ENCODE data around the gene ZP3.
"Not testable (repeated sequence)": the region's sequence is repeated elsewhere in the genome, so short reads cannot be mapped to it uniquely, and the experiment has no call there.

The ZP3 gene

DNA sequence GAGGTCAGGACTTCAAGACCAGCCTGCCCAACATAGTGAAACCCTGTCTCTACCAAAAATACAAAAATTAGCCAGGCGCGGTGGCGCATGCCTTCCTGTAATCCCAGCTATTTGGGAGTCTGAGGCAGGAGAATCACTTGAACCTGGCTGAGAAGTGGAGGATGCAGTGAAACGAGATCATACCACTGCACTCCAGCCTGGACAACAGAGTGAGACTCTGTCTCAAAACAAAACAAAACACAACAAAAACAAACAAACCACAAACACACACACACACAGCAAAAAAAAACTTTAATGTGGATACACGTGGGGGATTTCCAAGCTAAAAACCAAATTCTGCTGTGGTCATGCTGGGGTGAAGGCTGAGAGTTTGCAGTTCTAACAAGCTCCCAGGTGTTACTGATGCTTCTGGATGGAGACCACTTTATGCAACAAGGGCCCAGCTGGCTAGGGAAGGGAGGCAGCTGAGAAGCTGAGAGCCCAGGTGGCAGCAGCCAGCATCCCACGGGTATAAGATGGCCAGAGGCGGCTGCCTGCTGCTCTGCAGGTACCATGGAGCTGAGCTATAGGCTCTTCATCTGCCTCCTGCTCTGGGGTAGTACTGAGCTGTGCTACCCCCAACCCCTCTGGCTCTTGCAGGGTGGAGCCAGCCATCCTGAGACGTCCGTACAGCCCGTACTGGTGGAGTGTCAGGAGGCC is at the start of gene ZP3:
Gene ZP3, plus strand, starts transcription at position 538 of the 699 bp plus-strand sequence. Its CDS starts 15 bp downstream, at position 553.
- Mint-ChIP-seq H3K4me3 (no peak within 1 kb of the TSS), H3K27ac (no peak within 1 kb of the TSS), H3K4me1 (no peaks in the 10 kb centered on the region), H3K36me3 (no peaks in the 10 kb centered on the region), H3K9me3 (no peaks in the 10 kb centered on the region), H3K27me3 (no peaks in the 10 kb centered on the region)

DNA sequence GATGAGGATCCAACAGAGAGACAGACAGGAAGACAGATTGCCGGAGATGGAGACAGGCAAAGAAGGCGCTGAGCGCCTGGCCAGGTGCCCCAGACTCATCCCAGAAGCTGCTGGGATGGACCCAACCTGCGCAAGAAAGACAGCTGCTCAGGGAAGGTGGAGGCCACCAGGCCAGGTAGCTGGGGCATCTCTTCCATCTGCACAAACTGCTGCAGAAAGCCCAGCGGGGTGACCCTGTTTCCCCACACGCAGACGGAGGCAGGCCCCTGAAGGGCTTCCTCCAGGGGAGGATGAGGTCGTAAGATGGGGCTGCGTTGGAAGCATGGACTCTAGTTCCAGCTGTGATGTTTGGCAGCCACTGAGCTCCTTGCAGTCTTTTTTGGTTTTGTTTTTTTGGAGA is 49.5 kb upstream of the ZP3 start:
- Mint-ChIP-seq H3K36me3 (no peaks in the 10 kb centered on the region), H3K27ac (no peak overlapping the region), H3K4me3 (peak overlapping the region; percentile 9), H3K27me3 (no peaks in the 10 kb centered on the region), H3K4me1 (peaks cover 2% of the 10 kb centered on the region), H3K9me3 (no peaks in the 10 kb centered on the region)

DNA sequence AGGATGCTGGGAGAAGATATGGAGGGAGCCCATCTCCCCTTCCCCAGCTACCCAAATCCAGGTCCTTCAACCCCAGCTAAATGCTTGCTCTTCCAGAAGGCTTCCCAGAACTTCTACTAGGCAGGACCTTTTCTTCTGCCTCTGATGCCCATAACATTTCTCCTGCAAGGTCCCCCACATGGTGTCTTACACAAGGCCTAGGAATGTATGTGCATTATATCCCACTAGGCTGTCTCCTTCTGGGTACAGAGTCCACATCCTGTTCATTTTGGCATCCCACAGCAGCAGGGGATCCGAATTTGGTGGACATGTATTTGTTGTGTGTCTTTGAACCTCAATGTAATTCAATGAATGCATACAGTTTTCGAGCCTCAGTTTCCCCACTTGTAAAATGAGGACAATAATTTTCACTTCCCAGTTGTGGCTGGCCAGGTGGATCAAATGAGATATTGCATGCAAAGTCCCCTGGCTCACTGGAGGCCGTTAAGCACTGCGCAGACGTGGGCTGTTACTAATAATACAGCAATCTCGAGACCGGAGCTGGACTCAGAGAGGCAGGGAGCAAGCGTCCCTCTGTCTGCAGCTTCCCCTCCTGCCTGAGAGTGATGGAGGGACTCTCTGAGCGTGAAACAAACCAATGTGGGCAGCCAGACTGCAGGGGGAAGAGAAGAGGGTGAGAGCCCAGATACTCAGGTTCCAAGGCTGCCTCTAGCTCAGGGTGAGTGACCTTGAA is 47.4 kb upstream of the ZP3 start:
- H3K36me3 Mint-ChIP-seq = no peaks in the 10 kb centered on the region
- no peak overlapping the region for H3K4me3 Mint-ChIP-seq
- no peaks in the 10 kb centered on the region for H3K27me3 Mint-ChIP-seq
- peaks cover 6% of the 10 kb centered on the region for H3K4me1 Mint-ChIP-seq
- no peak overlapping the region for H3K27ac Mint-ChIP-seq
- H3K9me3 Mint-ChIP-seq = no peaks in the 10 kb centered on the region

DNA sequence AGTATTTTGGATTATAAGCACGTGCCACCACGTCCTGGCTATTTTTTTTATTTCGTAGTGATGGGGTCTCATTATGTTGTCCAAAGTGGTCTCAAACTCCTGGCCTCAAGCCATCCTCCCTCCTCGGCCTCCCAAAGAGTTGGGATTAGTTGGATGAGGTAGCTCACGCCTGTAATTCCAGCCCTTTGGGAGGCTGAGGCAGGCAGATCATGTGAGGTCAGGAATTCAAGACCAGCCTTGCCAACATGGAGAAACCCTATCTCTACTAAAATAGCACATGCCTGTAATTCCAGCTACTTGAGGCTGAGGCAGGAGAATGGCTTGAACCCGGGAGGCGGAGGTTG is 44.2 kb upstream of the ZP3 start:
- Mint-ChIP-seq H3K4me1 (peaks cover 6% of the 10 kb centered on the region), H3K27ac (no peak overlapping the region), H3K27me3 (no peaks in the 10 kb centered on the region), H3K4me3 (peak overlapping the region; percentile 75), H3K9me3 (no peaks in the 10 kb centered on the region), H3K36me3 (no peaks in the 10 kb centered on the region)

DNA sequence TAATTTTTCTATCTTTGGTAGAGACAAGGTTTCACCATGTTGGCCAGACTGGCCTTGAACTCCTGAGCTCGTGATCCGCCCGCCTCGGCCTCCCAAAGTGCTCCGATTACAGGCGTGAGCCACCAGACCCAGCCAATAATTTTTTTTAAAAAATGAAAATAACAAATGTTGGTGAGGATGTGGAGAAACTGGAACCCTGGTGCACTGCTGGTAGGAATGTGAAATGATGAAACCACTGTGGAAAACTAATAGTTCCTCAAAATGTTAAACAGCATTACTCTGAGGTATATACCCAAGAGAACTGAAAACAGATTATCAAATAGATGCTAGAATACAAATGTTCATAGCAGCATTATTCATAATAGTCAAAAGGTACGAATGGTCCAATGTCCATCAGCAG is 42.9 kb upstream of the ZP3 start:
- Mint-ChIP-seq H3K36me3 (no peaks in the 10 kb centered on the region), H3K9me3 (no peaks in the 10 kb centered on the region), H3K4me1 (peaks cover 6% of the 10 kb centered on the region), H3K27me3 (no peaks in the 10 kb centered on the region), H3K27ac (no peak overlapping the region), H3K4me3 (no peak overlapping the region)

DNA sequence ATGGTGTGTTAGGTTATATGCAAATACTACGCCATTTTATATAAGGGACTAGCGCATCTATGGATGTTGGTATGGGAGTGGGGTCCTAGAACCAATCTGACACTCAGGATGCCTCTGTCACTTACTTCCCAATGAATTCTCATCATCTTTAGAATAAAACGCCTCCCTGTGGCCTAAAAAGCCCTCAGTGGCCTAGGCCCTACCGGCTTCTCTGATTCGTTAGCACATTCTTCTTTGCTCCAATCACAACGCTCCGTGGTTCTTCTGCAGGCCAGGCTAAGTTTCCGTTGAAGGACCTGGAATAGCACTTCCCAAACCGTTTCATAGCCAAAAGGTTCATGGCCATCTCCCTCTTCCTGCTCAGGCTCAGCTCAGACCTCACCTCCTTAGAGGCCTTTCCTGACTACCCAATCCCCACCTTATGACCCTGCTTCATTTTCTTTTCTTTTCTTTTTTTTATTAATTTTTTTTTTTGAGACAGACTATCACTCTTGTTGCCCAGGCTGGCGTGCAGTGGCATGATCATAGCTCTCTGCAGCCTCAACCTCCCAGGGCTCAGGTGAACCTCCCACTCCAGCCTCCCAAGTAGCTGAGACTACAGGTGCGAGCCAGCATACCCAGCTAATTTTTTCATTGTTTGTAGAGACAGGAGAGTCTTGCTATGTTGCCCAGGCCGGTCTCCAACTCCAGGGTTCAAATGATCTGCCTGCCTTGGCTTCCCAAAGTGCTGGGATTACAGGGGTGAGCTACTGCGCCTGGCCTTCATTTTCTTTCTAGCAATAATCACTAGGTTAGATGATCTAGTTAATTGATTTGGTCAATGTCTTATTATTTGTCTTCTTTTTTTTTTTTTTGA is 41.4 kb upstream of the ZP3 start:
- peak overlapping the region; percentile 81 for H3K27ac Mint-ChIP-seq
- H3K4me3 Mint-ChIP-seq = no peak overlapping the region
- H3K36me3 Mint-ChIP-seq = no peaks in the 10 kb centered on the region
- peaks cover 6% of the 10 kb centered on the region for H3K4me1 Mint-ChIP-seq
- H3K27me3 Mint-ChIP-seq = no peaks in the 10 kb centered on the region
- no peaks in the 10 kb centered on the region for H3K9me3 Mint-ChIP-seq

DNA sequence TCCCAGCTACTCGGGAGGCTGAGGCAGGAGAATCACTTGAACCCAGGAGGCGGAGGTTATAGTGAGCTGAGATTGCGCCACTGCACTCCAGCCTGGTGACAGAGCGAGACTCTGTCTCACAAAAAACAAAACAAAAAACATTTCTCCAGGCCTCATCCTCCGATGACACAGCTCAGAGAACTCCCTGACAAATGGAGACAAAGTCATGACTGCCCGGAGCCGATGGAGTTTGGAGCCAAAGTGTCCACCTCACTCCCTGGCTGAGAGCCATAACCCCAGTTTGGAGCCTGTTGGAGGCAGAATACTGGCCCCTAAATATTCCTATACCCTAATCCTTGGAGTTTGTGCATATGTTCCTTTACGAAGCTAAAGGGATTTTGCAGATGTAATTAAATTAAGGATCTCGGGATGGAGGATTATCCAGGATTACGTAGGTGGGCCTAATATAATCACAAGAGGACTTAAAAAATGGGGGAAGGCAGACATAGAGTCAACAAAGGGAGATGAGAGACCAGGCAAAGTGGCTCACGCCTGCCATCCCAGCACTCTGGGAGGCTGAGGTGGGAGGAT is 38.0 kb upstream of the ZP3 start:
- H3K27me3 Mint-ChIP-seq = no peaks in the 10 kb centered on the region
- no peaks in the 10 kb centered on the region for H3K4me1 Mint-ChIP-seq
- H3K9me3 Mint-ChIP-seq = no peaks in the 10 kb centered on the region
- H3K4me3 Mint-ChIP-seq = no peak overlapping the region
- H3K27ac Mint-ChIP-seq = no peak overlapping the region
- no peaks in the 10 kb centered on the region for H3K36me3 Mint-ChIP-seq

DNA sequence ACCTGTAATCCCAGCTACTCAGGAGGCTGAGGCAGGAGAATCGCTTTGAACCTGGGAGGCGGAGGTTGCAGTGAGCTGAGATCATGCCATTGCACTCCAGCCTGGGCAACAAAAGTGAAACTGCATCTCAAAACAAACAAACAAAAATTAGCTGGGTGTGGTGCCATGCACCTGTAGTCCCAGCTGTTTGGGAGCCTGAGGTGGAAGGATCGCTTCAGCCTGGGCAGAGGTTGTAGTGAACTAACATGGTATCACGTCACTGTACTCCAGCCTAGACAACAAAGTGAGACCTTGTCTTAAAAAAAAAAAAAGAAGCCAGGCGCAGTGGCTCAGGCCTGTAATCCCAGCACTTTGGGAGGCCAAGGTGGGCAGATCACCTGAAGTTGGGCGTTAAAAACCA is 37.0 kb upstream of the ZP3 start:
- H3K36me3 Mint-ChIP-seq = not testable (repeated sequence)

DNA sequence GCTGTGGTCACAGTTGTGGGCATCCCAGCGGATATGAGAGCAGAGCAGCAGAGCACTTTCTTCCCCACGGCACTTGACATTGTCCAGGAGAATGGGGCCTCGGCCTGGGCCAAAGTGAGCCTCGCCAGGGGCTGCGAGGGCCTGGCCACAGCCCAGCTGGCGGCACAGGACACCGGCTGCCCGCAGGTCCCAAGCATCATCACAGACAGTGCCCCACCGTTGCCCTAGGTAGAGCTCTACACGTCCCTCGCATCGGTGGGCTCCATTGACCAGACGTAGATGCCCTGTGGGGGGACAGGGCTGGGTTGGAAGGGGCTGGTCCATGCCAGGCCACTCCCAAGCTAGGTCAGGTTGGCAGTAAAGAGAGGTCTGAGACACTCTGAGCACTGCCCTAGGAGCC is 34.7 kb upstream of the ZP3 start:
- no peak overlapping the region for H3K27ac Mint-ChIP-seq
- H3K9me3 Mint-ChIP-seq = no peaks in the 10 kb centered on the region
- peaks cover 12% of the 10 kb centered on the region for H3K4me1 Mint-ChIP-seq
- no peaks in the 10 kb centered on the region for H3K27me3 Mint-ChIP-seq
- no peak overlapping the region for H3K4me3 Mint-ChIP-seq
- H3K36me3 Mint-ChIP-seq = no peaks in the 10 kb centered on the region

More for the DNA sequence above, 37.0 kb upstream of the ZP3 start:
- H3K4me1 Mint-ChIP-seq, H3K27me3 Mint-ChIP-seq, H3K4me3 Mint-ChIP-seq, H3K9me3 Mint-ChIP-seq, H3K27ac Mint-ChIP-seq: not testable (repeated sequence)

DNA sequence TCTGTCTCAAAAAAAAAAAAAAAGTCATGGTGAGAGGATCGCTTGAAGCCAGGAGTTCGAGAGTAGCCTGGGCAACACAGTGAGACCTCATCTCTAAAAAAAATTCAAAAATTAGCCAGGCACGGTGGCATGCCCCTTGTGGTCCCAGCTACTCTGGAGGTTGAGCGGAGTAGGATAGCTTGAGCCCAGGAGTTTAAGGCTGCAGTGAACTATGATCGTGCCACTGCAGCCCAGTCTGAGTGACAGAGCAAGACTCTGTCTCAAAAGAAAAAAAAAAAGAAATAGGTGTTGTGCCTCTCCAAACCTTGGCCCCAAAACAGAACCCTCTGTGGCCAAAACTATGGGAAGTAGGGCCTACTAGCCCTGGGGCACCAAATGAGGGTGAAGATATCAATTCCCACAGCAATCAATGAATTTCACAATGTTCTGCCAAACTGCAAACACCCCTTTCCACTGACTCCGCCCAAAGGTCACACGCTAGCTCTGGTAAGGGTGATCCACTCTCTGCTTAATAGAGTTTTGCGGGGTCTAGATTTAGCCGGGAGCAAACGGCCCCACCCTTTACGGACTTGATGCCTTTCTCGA is 32.1 kb upstream of the ZP3 start:
- no peaks in the 10 kb centered on the region for H3K27me3 Mint-ChIP-seq
- no peaks in the 10 kb centered on the region for H3K9me3 Mint-ChIP-seq
- H3K4me1 Mint-ChIP-seq = peaks cover 20% of the 10 kb centered on the region
- no peaks in the 10 kb centered on the region for H3K36me3 Mint-ChIP-seq
- peak overlapping the region; percentile 94 for H3K27ac Mint-ChIP-seq
- peak overlapping the region; percentile 90 for H3K4me3 Mint-ChIP-seq

DNA sequence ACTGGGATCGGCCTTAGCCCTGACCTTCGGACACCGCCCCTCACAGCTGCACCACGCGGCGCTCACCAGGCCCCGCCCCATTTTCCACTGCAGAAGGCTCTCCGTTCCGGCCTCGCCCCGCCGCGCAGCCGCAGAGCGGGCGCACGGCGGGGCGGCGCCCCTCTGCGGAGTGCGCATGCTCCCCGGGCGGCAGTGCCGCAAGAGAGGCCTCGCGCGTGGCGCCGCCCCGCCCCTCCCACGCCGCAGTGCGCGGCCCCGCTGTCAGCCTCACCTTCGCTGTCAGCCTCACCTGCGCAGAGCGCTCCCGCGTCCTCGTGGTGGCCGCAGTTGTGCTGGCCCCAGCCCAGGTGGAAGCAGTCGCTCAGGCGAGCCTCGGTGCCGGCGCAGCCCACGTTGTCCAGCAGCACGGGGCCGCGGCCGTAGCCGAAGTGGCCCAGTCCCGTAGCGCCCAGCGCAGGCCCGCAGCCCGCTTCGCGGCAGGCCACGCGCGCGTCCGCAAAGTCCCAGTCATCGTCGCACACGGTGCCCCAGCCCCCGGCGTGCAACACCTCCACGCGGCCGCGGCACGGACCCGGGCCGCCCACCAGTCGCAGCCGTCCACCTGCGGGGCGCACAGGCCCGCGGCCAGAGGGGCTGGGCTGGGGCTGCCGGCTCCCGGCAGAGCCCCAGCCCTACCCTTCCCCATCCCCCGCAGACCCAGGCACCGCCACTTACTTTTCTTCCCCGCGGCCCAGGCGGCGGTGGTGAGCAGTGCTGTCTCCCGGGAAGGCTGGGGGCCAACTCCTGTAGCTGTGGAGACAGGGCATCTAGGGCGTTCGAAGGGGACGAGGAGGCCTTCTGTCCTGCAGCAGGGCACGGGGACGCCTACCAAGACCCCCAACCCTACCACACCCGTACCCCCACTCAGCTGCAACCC is 31.4 kb upstream of the ZP3 start:
- Mint-ChIP-seq H3K27me3 (no peaks in the 10 kb centered on the region), H3K4me3 (peak overlapping the region; percentile 90), H3K4me1 (peaks cover 25% of the 10 kb centered on the region), H3K9me3 (no peaks in the 10 kb centered on the region), H3K27ac (peak overlapping the region; percentile 94), H3K36me3 (no peaks in the 10 kb centered on the region)

DNA sequence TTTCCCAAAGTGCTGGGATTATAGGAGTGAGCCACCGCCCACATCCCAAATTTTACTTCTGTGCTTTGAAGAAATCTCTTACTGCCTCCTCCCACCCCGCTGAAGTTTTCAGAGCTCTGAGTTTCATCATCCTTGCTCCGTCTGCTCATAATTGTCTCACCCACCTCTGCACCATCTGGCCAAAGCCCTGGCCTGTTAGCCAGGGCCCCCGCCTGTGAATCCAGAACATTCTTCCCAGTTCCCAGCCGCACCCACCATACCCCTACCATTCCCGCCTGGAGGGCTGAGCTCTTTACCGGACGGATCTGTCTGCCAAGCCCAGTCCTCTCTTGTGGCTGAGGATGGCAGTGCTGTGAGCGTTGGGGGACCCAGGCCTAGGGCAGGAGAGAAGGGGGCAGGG is 29.8 kb upstream of the ZP3 start:
- Mint-ChIP-seq H3K4me3 (peak overlapping the region; percentile 23), H3K36me3 (no peaks in the 10 kb centered on the region), H3K27ac (peak overlapping the region; percentile 70), H3K27me3 (no peaks in the 10 kb centered on the region), H3K4me1 (peaks cover 29% of the 10 kb centered on the region), H3K9me3 (no peaks in the 10 kb centered on the region)

DNA sequence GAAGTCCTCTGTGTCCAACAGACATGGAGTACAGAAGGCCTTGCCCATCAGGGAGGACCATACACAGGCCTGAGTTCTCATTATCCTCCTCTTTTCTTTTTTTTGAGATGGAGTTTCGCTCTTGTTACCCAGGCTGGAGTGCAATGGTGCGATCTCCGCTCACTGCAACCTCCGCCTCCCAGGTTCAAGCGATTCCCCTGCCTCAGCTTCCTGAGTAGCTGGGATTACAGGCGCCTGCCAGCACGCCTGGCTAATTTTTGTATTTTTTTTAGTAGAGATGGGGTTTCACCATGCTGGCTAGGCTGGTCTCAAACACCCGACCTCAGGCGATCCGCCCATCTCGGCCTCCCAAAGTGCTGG is 29.2 kb upstream of the ZP3 start:
- H3K27me3 Mint-ChIP-seq, H3K4me3 Mint-ChIP-seq, H3K36me3 Mint-ChIP-seq, H3K9me3 Mint-ChIP-seq, H3K27ac Mint-ChIP-seq: not testable (repeated sequence)
- H3K4me1 Mint-ChIP-seq = peaks cover 29% of the 10 kb centered on the region

DNA sequence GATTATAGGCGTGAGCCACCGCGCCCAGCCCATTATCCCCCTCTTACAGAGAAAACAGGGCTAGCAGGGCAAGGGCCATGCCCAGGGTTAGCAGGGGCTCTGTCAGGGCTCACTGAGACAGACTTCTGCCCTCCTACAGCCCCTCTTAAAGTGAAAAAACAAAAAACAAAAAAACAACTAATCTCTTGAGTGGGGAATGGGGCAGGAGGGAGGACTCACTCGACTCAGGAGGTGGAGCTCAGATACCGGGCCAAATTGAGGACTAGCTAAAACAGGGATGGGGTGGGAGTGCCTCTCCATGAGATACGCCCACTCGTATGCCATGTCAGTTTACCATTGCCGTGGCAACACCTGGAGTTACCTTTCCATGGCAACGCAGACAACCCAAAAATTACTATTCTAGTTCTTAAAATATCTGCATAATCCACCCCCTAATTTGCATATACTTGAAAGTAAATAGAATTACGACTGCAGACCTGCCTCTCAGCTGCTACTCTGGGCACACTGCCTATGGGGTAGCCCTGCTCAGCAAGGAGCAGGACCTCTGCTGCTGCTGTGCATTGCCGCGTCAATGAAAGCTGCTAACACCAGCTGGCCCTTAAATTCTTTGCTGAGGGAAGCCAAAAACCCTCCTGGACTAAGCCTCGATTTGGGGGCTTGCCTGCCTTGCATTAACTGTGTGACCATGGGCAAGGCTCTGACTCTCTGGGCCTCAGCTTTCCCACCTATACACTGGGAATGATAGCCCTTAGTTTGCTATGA is 28.6 kb upstream of the ZP3 start:
- peaks cover 29% of the 10 kb centered on the region for H3K4me1 Mint-ChIP-seq
- H3K9me3 Mint-ChIP-seq = no peaks in the 10 kb centered on the region
- H3K36me3 Mint-ChIP-seq = peaks cover 1% of the 10 kb centered on the region
- H3K4me3 Mint-ChIP-seq = peak overlapping the region; percentile 30
- no peaks in the 10 kb centered on the region for H3K27me3 Mint-ChIP-seq
- H3K27ac Mint-ChIP-seq = peak overlapping the region; percentile 59
